Panc1 (cell line): ENCODE measurements around the gene MGAT5. TPM values are rescaled to one million over a fixed set of nuclear protein-coding genes. Genes with fewer than 3 reads are reported as not detected.

ENCODE experiments used
- ATAC-seq: fragments of 200-7000 bp; cut with Tn5 transposase; 2 replicates; pipeline ENCODE4 v1.9.1; 2020; ENCODE audit warnings: mild to moderate bottlenecking, moderate library complexity
- BruUV-seq: library from RNA; stranded (reverse); fragments of 400-500 nt; replicated peaks from 2 replicates; lab custom pipeline; 2021; lab: Mats Ljungman, UMichigan
- CTCF ChIA-PET: fragments of 300-600 bp; sonication (Branson Sonifier 250); formaldehyde crosslinking; loops from one replicate; lab custom pipeline; 2022; ENCODE audit warnings: antibody characterized with exemption; lab: Charles Lee
- POLR2A ChIA-PET: fragments of 300-600 bp; sonication (Branson Sonifier 250); formaldehyde crosslinking; loops from one replicate; lab custom pipeline; 2022; ENCODE audit warnings: antibody characterized with exemption; lab: Charles Lee
- DNase-seq: peaks from one replicate; pipeline ENCODE4 v3.0.0-alpha.2; 2010; ENCODE audit warnings: low read depth, low spot score
- H3K27ac ChIP-seq: 2 replicates; pipeline ENCODE4 v1.5.1; 2011; ENCODE audit warnings: mild to moderate bottlenecking, low read length, inconsistent platforms
- H3K27me3 ChIP-seq: fragments of 200-500 bp; sonication (Bioruptor generic); 2 replicates; pipeline ENCODE4 v1.6.0; 2014; ENCODE audit warnings: low read length, inconsistent platforms; ENCODE audit not compliant: control insufficient read depth, insufficient read depth
- H3K36me3 ChIP-seq: fragments of 200-500 bp; sonication (Bioruptor generic); 2 replicates; pipeline ENCODE4 v1.5.1; 2014; ENCODE audit warnings: inconsistent platforms, mild to moderate bottlenecking, low read length, moderate library complexity; ENCODE audit not compliant: control insufficient read depth, insufficient read depth
- H3K4me1 ChIP-seq: 2 replicates; pipeline ENCODE4 v1.5.1; 2011; ENCODE audit warnings: inconsistent platforms, mild to moderate bottlenecking, low read length, moderate library complexity; ENCODE audit not compliant: control insufficient read depth, insufficient read depth
- H3K4me3 ChIP-seq, 2 experiments: 2 replicates each; pipeline ENCODE4 v1.5.1; 2011 to 2012; ENCODE audit warnings: low read depth in 2 of 2, low read length in 2 of 2, mild to moderate bottlenecking in 2 of 2, inconsistent platforms in 1 of 2, moderate library complexity in 1 of 2
- H3K9me3 ChIP-seq: fragments of 200-500 bp; sonication (Bioruptor generic); 2 replicates; pipeline ENCODE4 v1.5.1; 2014; ENCODE audit warnings: low read depth, mild to moderate bottlenecking, inconsistent platforms, low read length, moderate library complexity; ENCODE audit not compliant: control insufficient read depth, insufficient read depth
- POLR2AphosphoS5 ChIP-seq: IDR thresholded peaks from 2 replicates; pipeline ENCODE4 v1.6.1; 2012; ENCODE audit warnings: mild to moderate bottlenecking, low read depth, low read length, moderate library complexity
- SIN3A ChIP-seq: IDR thresholded peaks from 2 replicates; pipeline ENCODE4 v1.6.1; 2012; ENCODE audit warnings: low read depth, mild to moderate bottlenecking, low read length, moderate library complexity, borderline replicate concordance; ENCODE audit not compliant: insufficient read depth
- TCF7L2 ChIP-seq: IDR thresholded peaks from 2 replicates; pipeline ENCODE4 v1.6.1; 2011; ENCODE audit warnings: mild to moderate bottlenecking, low read depth, low read length, inconsistent platforms
- in situ Hi-C: cut with HindIII; loops from 2 replicates; pipeline ENCODE4 v1.10.0; 2016; ENCODE audit warnings: low sequenced_read_pairs, low pct_unique_long_range_greater_than_20kb
- intact Hi-C: fragments of 100-400 bp; cut with micrococcal nuclease; formaldehyde crosslinking; loops from one replicate; pipeline ENCODE4 v1.10.0; 2022; ENCODE audit not compliant: unreplicated experiment
- total RNA-seq: library from RNA; stranded (reverse); gene quantifications from one replicate; pipeline ENCODE4 v1.2.1, GENCODE V29; 2021; ENCODE audit not compliant: unreplicated experiment
- TF ChIP-seq, protein P1 (sequence below): fragments of 450-650 bp; IDR thresholded peaks from 2 replicates; pipeline ENCODE4 v1.5.1; 2017; ENCODE audit warnings: mild to moderate bottlenecking
- TF ChIP-seq, protein P2 (sequence below), 2 experiments: IDR thresholded peaks; 2 replicates each; pipeline ENCODE4 v1.6.1; 2011 to 2012; ENCODE audit warnings: low read depth in 2 of 2, control low read depth in 1 of 2, low read length in 1 of 2, mild to moderate bottlenecking in 1 of 2, moderate library complexity in 1 of 2; ENCODE audit not compliant: insufficient read depth in 1 of 2

MGAT5 gene
- total RNA-seq, 1 experiment from 2014 or later: 22.1 TPM

DNA sequence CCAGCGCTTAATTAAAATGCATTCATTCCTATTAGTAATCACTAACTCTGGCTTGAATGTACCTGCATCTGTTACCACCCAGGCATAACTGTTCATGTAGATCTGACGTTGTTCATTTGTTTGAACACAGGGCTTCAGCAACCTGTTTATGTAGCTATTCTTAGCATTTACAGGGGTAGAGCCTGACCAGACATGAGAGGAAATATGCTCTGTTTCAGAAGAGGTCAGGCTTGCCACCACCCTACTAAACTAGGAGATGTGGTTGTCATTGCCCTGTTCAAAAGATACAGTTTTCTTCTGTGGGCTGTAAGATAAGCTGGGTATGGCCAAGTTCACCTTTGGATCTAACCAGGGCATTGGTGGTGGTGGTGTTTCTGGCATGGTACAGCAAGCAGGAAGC is 8.8 kb downstream of the MGAT5 start:
- ATAC-seq: no peak
- ChIA-PET CTCF (no interaction called here), POLR2A (no interaction called here)
- Histone ChIP-seq H3K4me3 (no peak overlapping the region), H3K27me3 (no peaks in the 10 kb centered on the region), H3K9me3 (no peaks in the 10 kb centered on the region), H3K36me3 (no peaks in the 10 kb centered on the region), H3K4me1 (no peaks in the 10 kb centered on the region), H3K27ac (no peak overlapping the region)
- intact Hi-C loops (no loop called here), in situ Hi-C loops (no loop called here)
- TF ChIP-seq POLR2AphosphoS5: no peak
- TF ChIP-seq, protein P1, sequence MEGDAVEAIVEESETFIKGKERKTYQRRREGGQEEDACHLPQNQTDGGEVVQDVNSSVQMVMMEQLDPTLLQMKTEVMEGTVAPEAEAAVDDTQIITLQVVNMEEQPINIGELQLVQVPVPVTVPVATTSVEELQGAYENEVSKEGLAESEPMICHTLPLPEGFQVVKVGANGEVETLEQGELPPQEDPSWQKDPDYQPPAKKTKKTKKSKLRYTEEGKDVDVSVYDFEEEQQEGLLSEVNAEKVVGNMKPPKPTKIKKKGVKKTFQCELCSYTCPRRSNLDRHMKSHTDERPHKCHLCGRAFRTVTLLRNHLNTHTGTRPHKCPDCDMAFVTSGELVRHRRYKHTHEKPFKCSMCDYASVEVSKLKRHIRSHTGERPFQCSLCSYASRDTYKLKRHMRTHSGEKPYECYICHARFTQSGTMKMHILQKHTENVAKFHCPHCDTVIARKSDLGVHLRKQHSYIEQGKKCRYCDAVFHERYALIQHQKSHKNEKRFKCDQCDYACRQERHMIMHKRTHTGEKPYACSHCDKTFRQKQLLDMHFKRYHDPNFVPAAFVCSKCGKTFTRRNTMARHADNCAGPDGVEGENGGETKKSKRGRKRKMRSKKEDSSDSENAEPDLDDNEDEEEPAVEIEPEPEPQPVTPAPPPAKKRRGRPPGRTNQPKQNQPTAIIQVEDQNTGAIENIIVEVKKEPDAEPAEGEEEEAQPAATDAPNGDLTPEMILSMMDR: no peak
- TF ChIP-seq TCF7L2: no peak
- TF ChIP-seq SIN3A: no peak
- TF ChIP-seq, protein P2, sequence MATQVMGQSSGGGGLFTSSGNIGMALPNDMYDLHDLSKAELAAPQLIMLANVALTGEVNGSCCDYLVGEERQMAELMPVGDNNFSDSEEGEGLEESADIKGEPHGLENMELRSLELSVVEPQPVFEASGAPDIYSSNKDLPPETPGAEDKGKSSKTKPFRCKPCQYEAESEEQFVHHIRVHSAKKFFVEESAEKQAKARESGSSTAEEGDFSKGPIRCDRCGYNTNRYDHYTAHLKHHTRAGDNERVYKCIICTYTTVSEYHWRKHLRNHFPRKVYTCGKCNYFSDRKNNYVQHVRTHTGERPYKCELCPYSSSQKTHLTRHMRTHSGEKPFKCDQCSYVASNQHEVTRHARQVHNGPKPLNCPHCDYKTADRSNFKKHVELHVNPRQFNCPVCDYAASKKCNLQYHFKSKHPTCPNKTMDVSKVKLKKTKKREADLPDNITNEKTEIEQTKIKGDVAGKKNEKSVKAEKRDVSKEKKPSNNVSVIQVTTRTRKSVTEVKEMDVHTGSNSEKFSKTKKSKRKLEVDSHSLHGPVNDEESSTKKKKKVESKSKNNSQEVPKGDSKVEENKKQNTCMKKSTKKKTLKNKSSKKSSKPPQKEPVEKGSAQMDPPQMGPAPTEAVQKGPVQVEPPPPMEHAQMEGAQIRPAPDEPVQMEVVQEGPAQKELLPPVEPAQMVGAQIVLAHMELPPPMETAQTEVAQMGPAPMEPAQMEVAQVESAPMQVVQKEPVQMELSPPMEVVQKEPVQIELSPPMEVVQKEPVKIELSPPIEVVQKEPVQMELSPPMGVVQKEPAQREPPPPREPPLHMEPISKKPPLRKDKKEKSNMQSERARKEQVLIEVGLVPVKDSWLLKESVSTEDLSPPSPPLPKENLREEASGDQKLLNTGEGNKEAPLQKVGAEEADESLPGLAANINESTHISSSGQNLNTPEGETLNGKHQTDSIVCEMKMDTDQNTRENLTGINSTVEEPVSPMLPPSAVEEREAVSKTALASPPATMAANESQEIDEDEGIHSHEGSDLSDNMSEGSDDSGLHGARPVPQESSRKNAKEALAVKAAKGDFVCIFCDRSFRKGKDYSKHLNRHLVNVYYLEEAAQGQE (IDR thresholded peaks at IDR 0.05; ENCODE audit: insufficient read depth in 1 of 2, low read depth in 2 of 2, low read length in 1 of 2): no peak
- BruUV-seq: no TSS peak
- DNase-seq: no peak

- Histone ChIP-seq H3K27ac (no peak overlapping the region), H3K27me3 (no peaks in the 10 kb centered on the region), H3K9me3 (no peaks in the 10 kb centered on the region), H3K4me3 (no peak overlapping the region), H3K4me1 (no peaks in the 10 kb centered on the region), H3K36me3 (no peaks in the 10 kb centered on the region)
- TF ChIP-seq, protein P1: no peak
- no peak for TF ChIP-seq SIN3A
- TF ChIP-seq, protein P2 (IDR thresholded peaks at IDR 0.05; ENCODE audit: insufficient read depth in 1 of 2, low read depth in 2 of 2, low read length in 1 of 2): no peak
- no peak for TF ChIP-seq POLR2AphosphoS5
- no peak for TF ChIP-seq TCF7L2
- no peak for DNase-seq
- in situ Hi-C loops (no loop called here), intact Hi-C loops (loop anchor here (5.0 kb wide), 1 partner anchor 89 kb away; no protein-coding TSS in a partner anchor)
- no TSS peak for BruUV-seq
- CTCF ChIA-PET: no interaction called here
- no peak; the same call in 1 of the 2 replicates for ATAC-seq
- POLR2A ChIA-PET: no interaction called here
Observed at GRCh38 chr2:134268265-134268664, 14.4 kb downstream of the MGAT5 start.
